Stomach (tissue), 9 donors: Measurements from ENCODE around the gene TMPRSS3. TPM values are rescaled to one million over a fixed set of nuclear protein-coding genes. Genes with fewer than 3 reads are reported as not detected.
A peak's percentile ranks its signal among the peaks of the same experiment; 100 is the strongest.

Experiments used
- DNase-seq, 2 donors: peaks; one replicate each; pipeline versions ENCODE4 v3.0.0 to v3.0.0-alpha.2; 2013 to 2019
- H3K27ac ChIP-seq, 5 donors: fragments of 200-600 bp in 4 of 5; sonication (generic) in 4 of 5; one replicate each; pipeline ENCODE4 v1.5.1; 2013 to 2019; ENCODE audit warnings: mild to moderate bottlenecking in 1 of 5, moderate library complexity in 1 of 5
- H3K27me3 ChIP-seq, 3 donors: fragments of 200-600 bp; sonication (generic); one replicate each; pipeline ENCODE4 v1.5.1; 2017 to 2019; ENCODE audit warnings: mixed run types in 1 of 3
- H3K36me3 ChIP-seq, 4 donors: fragments of 200-600 bp; sonication (generic); 1 replicate in 3 of 4; 2 replicates in 1 of 4; pipeline ENCODE4 v1.5.1; 2016 to 2019
- H3K4me1 ChIP-seq, 4 donors: fragments of 200-600 bp; sonication (generic); one replicate each; pipeline ENCODE4 v1.5.1; 2016 to 2019
- H3K4me3 ChIP-seq, 4 donors: fragments of 200-600 bp; sonication (generic) in 3 of 4; one replicate each; pipeline ENCODE4 v1.5.1; 2016 to 2019; ENCODE audit warnings: mild to moderate bottlenecking in 1 of 4
- H3K9me3 ChIP-seq, 4 donors: fragments of 200-600 bp; sonication (generic); one replicate each; pipeline ENCODE4 v1.5.1; 2016 to 2019
- EP300 ChIP-seq: sonication (generic); formaldehyde crosslinking; IDR thresholded peaks from one replicate; pipeline ENCODE4 v1.6.1; 2017; ENCODE audit warnings: antibody characterized with exemption
- POLR2A ChIP-seq, 4 donors: fragments of 450-650 bp; IDR thresholded peaks; one replicate each; pipeline ENCODE4 v1.6.1; 2016; ENCODE audit warnings: antibody characterized with exemption in 4 of 4, control low read depth in 2 of 4, mild to moderate bottlenecking in 1 of 4, moderate library complexity in 1 of 4
- POLR2AphosphoS5 ChIP-seq, 3 donors: sonication (generic); formaldehyde crosslinking; IDR thresholded peaks; one replicate each; pipeline ENCODE4 v1.6.1; 2016; ENCODE audit warnings: antibody characterized with exemption in 3 of 3
- WGBS, 5 donors: extraction: QIAGEN DNeasy Blood & Tissue Kit in 3 of 5; methylation state at CpG; one replicate each; pipeline versions ENCODE4 v1.1.5 to v1.1.7; 2013 to 2018; 5-methylcytosine and 5-hydroxymethylcytosine counted together
- intact Hi-C: fragments of 100-400 bp; cut with DNase I; formaldehyde crosslinking; loops from one replicate; pipeline ENCODE4 v1.15.1; 2023; ENCODE audit warnings: low total_unique reads
- polyA plus RNA-seq, 3 donors: library from polyadenylated mRNA; stranded (reverse); fragments of 200-250 nt; gene quantifications; one replicate each; pipeline ENCODE4 v1.2.3, GENCODE V29; 2013
- total RNA-seq, 5 donors: library from RNA; depleted of rRNA; stranded (reverse); fragments of >200 nt; gene quantifications; one replicate each; pipeline versions ENCODE4 v1.1.0 to v1.2.3, GENCODE V29; 2014 to 2016
- TF ChIP-seq, protein P1 (sequence below), 7 experiments: fragments of 450-650 bp in 4 of 7; fragments of 200-600 bp in 3 of 7; sonication (generic) in 3 of 7; IDR thresholded peaks; one replicate each; pipeline ENCODE4 v1.5.1; 2016 to 2019; ENCODE audit warnings: antibody characterized with exemption in 7 of 7, control low read depth in 2 of 7, mild to moderate bottlenecking in 1 of 7
- donor health status: healthy with polysubstance abuse.
- donor health status: Bipolar disorder and iron deficiency.
- donor health status: healthy.

TMPRSS3 gene
- total and polyA plus RNA-seq, 8 donors: 0.45 to 37.9 (median 3.9) TPM; not detected in 1

GRCh38 chr21:42338729-42339715, 56.8 kb downstream of the TMPRSS3 start:
- DNase-seq: no peak

DNA sequence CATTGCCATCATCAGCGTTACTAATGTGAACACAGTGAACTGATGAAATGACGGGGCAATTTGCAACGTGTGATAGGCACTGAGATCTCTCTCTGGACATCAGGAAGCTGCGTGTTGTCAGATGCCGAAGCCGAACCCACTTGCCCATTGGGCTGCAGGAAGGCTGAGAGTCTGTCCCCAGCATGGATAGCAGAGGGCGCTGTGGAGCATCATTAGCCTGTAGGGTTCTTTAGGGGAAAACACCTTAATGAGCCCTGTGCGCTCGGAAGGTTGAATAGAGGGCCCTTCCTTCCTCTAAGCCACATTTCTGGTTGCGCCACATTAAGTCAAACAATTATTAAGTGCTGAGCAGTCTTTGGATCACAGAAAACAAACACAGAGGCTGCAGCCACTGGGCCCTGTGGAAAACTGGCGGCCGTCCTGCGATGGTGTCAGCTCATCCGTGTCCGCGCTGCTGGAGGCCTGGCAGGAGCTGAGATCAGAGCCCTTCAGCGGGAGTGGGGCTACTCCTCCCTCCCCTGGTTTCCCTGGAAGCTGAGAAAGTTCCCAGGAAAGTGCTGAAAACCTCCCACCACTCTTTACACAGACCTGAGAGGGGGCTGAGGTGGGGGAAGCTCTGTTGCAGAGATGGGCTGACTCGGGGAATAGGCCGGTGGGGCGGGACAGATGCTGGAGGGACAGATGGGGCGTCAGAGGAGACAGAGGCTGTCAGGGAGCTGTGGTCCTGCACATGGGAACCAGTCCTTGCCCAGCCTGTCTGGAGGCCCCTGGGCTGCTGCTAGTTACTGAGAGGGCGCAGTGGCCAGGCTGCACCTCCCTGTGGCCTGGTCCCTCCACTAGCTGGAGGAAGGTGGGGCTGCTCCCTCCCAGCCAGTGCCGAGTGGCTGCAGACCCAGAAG, 57.8 kb downstream of the TMPRSS3 start:
- Histone ChIP-seq H3K27me3 (peaks cover 0 to 25% (median 0%) of the 10 kb centered on the region in 3 donors), H3K4me3 (no peak overlapping the region), H3K9me3 (no peaks in the 10 kb centered on the region), H3K36me3 (no peaks in the 10 kb centered on the region), H3K27ac (peak overlapping the region in 3 of 5 donors; percentile 16 to 78 (median 42)), H3K4me1 (peaks cover 4 to 18% (median 14%) of the 10 kb centered on the region in 4 donors)
- TF ChIP-seq, protein P1, sequence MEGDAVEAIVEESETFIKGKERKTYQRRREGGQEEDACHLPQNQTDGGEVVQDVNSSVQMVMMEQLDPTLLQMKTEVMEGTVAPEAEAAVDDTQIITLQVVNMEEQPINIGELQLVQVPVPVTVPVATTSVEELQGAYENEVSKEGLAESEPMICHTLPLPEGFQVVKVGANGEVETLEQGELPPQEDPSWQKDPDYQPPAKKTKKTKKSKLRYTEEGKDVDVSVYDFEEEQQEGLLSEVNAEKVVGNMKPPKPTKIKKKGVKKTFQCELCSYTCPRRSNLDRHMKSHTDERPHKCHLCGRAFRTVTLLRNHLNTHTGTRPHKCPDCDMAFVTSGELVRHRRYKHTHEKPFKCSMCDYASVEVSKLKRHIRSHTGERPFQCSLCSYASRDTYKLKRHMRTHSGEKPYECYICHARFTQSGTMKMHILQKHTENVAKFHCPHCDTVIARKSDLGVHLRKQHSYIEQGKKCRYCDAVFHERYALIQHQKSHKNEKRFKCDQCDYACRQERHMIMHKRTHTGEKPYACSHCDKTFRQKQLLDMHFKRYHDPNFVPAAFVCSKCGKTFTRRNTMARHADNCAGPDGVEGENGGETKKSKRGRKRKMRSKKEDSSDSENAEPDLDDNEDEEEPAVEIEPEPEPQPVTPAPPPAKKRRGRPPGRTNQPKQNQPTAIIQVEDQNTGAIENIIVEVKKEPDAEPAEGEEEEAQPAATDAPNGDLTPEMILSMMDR (IDR thresholded peaks at IDR 0.05): peak in 5 of 7 experiments; percentile 52 to 77 (median 73)
- TF ChIP-seq EP300 (no peak), POLR2A (IDR thresholded peaks at IDR 0.05) (no peak), POLR2AphosphoS5 (IDR thresholded peaks at IDR 0.05) (peak in 2 of 3 donors; percentile 50 to 73)
- intact Hi-C loops: no loop called here
- 18 to 32% (median 28%) methylated on average over 22 to 23 of the region's 23 CpGs for WGBS, 5 donors
- peak; percentile 90 to 95 for DNase-seq

More at GRCh38 chr21:42338729-42339715, 56.8 kb downstream of the TMPRSS3 start:
- Histone ChIP-seq H3K9me3 (no peaks in the 10 kb centered on the region), H3K36me3 (no peaks in the 10 kb centered on the region), H3K4me3 (no peak overlapping the region), H3K4me1 (peaks cover 4 to 18% (median 14%) of the 10 kb centered on the region in 4 donors), H3K27me3 (peaks cover 0 to 18% (median 0%) of the 10 kb centered on the region in 3 donors), H3K27ac (peak overlapping the region in 1 of 5 donors; percentile 78)
- TF ChIP-seq POLR2A (IDR thresholded peaks at IDR 0.05): no peak
- TF ChIP-seq, protein P1 (IDR thresholded peaks at IDR 0.05): no peak
- TF ChIP-seq POLR2AphosphoS5 (IDR thresholded peaks at IDR 0.05): no peak
- TF ChIP-seq EP300: no peak
- WGBS, 5 donors: 86 to 93% (median 91%) methylated on average over 15 to 17 of the region's 17 CpGs
- intact Hi-C loops: no loop called here

- intact Hi-C loops: no loop called here
- Histone ChIP-seq H3K27ac (no peak overlapping the region), H3K4me1 (peaks cover 4 to 18% (median 14%) of the 10 kb centered on the region in 4 donors), H3K27me3 (peaks cover 0 to 33% (median 0%) of the 10 kb centered on the region in 3 donors), H3K9me3 (peaks cover 0 to under 1% (median 0%) of the 10 kb centered on the region in 4 donors), H3K36me3 (no peaks in the 10 kb centered on the region), H3K4me3 (no peak overlapping the region)
- DNase-seq: no peak
- TF ChIP-seq EP300: no peak
- TF ChIP-seq, protein P1 (IDR thresholded peaks at IDR 0.05): no peak
- TF ChIP-seq POLR2A (IDR thresholded peaks at IDR 0.05): no peak
- TF ChIP-seq POLR2AphosphoS5 (IDR thresholded peaks at IDR 0.05): no peak
- 73 to 88% (median 75%) methylated on average over 4 of the region's 4 CpGs for WGBS, 5 donors
Observed at GRCh38 chr21:42337276-42337675, 58.6 kb downstream of the TMPRSS3 start.

- Histone ChIP-seq H3K4me1 (peaks cover 4 to 18% (median 17%) of the 10 kb centered on the region in 4 donors), H3K27me3 (peaks cover 0 to 36% (median 0%) of the 10 kb centered on the region in 3 donors), H3K9me3 (peaks cover 0 to 9% (median 4%) of the 10 kb centered on the region in 4 donors), H3K27ac (no peak overlapping the region), H3K4me3 (no peak overlapping the region), H3K36me3 (no peaks in the 10 kb centered on the region)
- intact Hi-C loops: no loop called here
- peak in 1 of 2 donors; percentile 45 for DNase-seq
- 35 to 50% (median 37%) methylated on average over 10 of the region's 10 CpGs for WGBS, 5 donors
- no peak for TF ChIP-seq POLR2AphosphoS5 (IDR thresholded peaks at IDR 0.05)
- TF ChIP-seq POLR2A (IDR thresholded peaks at IDR 0.05): no peak
- TF ChIP-seq, protein P1 (IDR thresholded peaks at IDR 0.05): no peak
- no peak for TF ChIP-seq EP300
Observed at GRCh38 chr21:42336054-42336453, 59.8 kb downstream of the TMPRSS3 start.
